ENCODE measurements around the gene TMEM170B. TPM values are rescaled to one million over a fixed set of nuclear protein-coding genes. Genes with fewer than 3 reads are reported as not detected.
"Not testable (repeated sequence)": the region's sequence is repeated elsewhere in the genome, so short reads cannot be mapped to it uniquely, and the experiment has no call there.

Gene TMEM170B
- total RNA-seq, 1 donor from 2014 or later: 6.3 TPM

DNA sequence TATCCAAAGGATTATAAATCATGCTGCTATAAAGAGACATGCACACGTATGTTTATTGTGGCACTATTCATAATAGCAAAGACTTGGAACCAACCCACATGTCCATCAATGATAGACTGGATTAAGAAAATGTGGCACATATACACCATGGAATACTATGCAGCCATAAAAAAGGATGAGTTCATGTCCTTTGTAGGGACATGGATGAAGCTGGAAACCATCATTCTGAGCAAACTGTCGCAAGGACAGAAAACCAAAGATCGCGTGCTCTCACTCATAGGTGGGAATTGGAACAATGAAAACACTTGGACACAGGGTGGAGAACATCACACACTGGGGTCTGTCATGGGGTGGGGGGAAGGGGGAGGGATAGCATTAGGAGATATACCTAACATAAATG is 11.0 kb downstream of the TMEM170B start:
- H3K9me3 ChIP-seq (ENCODE audit: control insufficient read depth in 3 of 3, low read length in 3 of 3); H3K27ac ChIP-seq (ENCODE audit: low read depth, low read length); H3K36me3 ChIP-seq (ENCODE audit: control insufficient read depth in 3 of 3, insufficient read depth in 3 of 3, low read length in 3 of 3); H3K4me3 ChIP-seq (ENCODE audit: low read length in 3 of 3); H3K9ac ChIP-seq (ENCODE audit: low read depth in 1 of 3, low read length in 3 of 3); H3K27me3 ChIP-seq (ENCODE audit: control insufficient read depth in 3 of 3, insufficient read depth in 3 of 3, low read length in 3 of 3); H3K4me1 ChIP-seq (ENCODE audit: control insufficient read depth in 3 of 3, insufficient read depth in 3 of 3, low read length in 3 of 3): not testable (repeated sequence)

DNA sequence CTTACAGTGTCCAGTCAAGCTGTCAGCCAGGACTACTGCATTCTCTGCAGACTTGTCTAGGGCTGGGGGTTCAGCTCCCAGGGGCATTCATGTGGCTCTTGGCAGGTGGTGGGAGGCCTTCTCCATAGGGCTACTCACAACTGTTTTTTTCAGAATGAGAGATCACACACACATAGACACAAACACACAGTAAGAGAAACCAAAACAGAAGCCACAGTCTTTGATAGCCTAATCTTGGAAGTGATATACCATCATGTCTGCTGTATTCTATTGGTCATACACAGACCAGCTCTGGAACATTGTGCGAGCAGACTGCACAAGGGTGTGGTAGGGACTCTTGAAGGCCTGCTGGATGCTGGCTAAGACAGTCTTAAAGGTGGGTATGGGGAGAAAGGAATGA is 13.5 kb downstream of the TMEM170B start:
- Histone ChIP-seq H3K9ac (ENCODE audit: low read depth in 1 of 3, low read length in 3 of 3) (no peak overlapping the region), H3K36me3 (ENCODE audit: control insufficient read depth in 3 of 3, insufficient read depth in 3 of 3, low read length in 3 of 3) (no peaks in the 10 kb centered on the region), H3K27me3 (ENCODE audit: control insufficient read depth in 3 of 3, insufficient read depth in 3 of 3, low read length in 3 of 3) (no peaks in the 10 kb centered on the region), H3K4me1 (ENCODE audit: control insufficient read depth in 3 of 3, insufficient read depth in 3 of 3, low read length in 3 of 3) (no peaks in the 10 kb centered on the region), H3K9me3 (ENCODE audit: control insufficient read depth in 3 of 3, low read length in 3 of 3) (no peaks in the 10 kb centered on the region), H3K4me3 (ENCODE audit: low read length in 3 of 3) (no peak overlapping the region), H3K27ac (ENCODE audit: low read depth, low read length) (no peak overlapping the region)

DNA sequence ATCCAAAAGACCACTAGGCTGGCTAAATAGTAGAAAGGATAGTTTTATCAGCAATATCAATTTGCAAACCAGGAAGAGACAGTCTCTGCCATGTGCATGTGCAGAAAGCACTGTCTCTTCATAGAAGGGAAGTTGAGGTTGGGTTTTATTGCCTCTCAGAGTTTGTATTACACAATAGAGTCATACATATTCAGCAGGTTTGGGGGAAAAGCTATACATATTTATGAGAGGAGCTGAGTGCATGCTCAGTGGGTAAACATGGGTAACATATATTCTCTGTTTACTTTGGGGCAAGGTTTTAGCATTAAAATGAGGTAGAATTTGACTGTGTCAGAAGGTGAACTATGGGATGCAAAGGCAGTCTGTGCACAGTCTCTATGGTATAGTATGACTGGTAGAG is 14.9 kb downstream of the TMEM170B start:
- Histone ChIP-seq H3K27ac (ENCODE audit: low read depth, low read length) (no peak overlapping the region), H3K4me3 (ENCODE audit: low read length in 3 of 3) (no peak overlapping the region), H3K27me3 (ENCODE audit: control insufficient read depth in 3 of 3, insufficient read depth in 3 of 3, low read length in 3 of 3) (no peaks in the 10 kb centered on the region), H3K4me1 (ENCODE audit: control insufficient read depth in 3 of 3, insufficient read depth in 3 of 3, low read length in 3 of 3) (no peaks in the 10 kb centered on the region), H3K36me3 (ENCODE audit: control insufficient read depth in 3 of 3, insufficient read depth in 3 of 3, low read length in 3 of 3) (no peaks in the 10 kb centered on the region), H3K9ac (ENCODE audit: low read depth in 1 of 3, low read length in 3 of 3) (no peak overlapping the region), H3K9me3 (ENCODE audit: control insufficient read depth in 3 of 3, low read length in 3 of 3) (no peaks in the 10 kb centered on the region)

GRCh38 chr6:11553824-11554223 is 16.3 kb downstream of the TMEM170B start:
- H3K4me3 ChIP-seq (ENCODE audit: low read length in 3 of 3): no peak overlapping the region
- no peaks in the 10 kb centered on the region for H3K36me3 ChIP-seq (ENCODE audit: control insufficient read depth in 3 of 3, insufficient read depth in 3 of 3, low read length in 3 of 3)
- no peak overlapping the region for H3K27ac ChIP-seq (ENCODE audit: low read depth, low read length)
- H3K4me1 ChIP-seq (ENCODE audit: control insufficient read depth in 3 of 3, insufficient read depth in 3 of 3, low read length in 3 of 3): no peaks in the 10 kb centered on the region
- H3K27me3 ChIP-seq (ENCODE audit: control insufficient read depth in 3 of 3, insufficient read depth in 3 of 3, low read length in 3 of 3): no peaks in the 10 kb centered on the region
- no peaks in the 10 kb centered on the region for H3K9me3 ChIP-seq (ENCODE audit: control insufficient read depth in 3 of 3, low read length in 3 of 3)
- no peak overlapping the region for H3K9ac ChIP-seq (ENCODE audit: low read depth in 1 of 3, low read length in 3 of 3)

DNA sequence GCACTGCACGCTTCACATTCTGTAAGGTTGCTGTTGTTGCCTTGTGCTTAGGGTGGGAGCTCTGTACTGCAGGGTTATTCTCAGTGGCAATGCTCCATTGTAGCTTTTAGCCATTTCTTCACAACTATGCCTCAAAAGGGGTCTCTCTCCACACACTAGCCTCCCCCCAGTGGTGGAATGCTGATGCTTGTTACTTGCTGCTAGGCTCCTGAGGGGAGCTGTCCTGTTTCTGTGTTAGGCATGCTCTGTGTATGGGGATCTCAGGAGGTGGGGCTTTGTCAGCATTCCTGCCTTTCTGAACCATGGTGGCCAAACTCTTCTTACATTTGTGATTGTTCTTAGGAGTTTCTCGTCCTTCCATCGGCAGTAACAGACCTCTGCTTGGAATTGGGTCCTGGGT is 18.8 kb downstream of the TMEM170B start:
- Histone ChIP-seq H3K4me3 (ENCODE audit: low read length in 3 of 3) (no peak overlapping the region), H3K9me3 (ENCODE audit: control insufficient read depth in 3 of 3, low read length in 3 of 3) (no peaks in the 10 kb centered on the region), H3K27me3 (ENCODE audit: control insufficient read depth in 3 of 3, insufficient read depth in 3 of 3, low read length in 3 of 3) (no peaks in the 10 kb centered on the region), H3K9ac (ENCODE audit: low read depth in 1 of 3, low read length in 3 of 3) (no peak overlapping the region), H3K27ac (ENCODE audit: low read depth, low read length) (no peak overlapping the region), H3K36me3 (ENCODE audit: control insufficient read depth in 3 of 3, insufficient read depth in 3 of 3, low read length in 3 of 3) (no peaks in the 10 kb centered on the region), H3K4me1 (ENCODE audit: control insufficient read depth in 3 of 3, insufficient read depth in 3 of 3, low read length in 3 of 3) (no peaks in the 10 kb centered on the region)

- H3K4me3 ChIP-seq (ENCODE audit: low read length in 3 of 3): no peak overlapping the region
- H3K4me1 ChIP-seq (ENCODE audit: control insufficient read depth in 3 of 3, insufficient read depth in 3 of 3, low read length in 3 of 3): no peaks in the 10 kb centered on the region
- H3K27me3 ChIP-seq (ENCODE audit: control insufficient read depth in 3 of 3, insufficient read depth in 3 of 3, low read length in 3 of 3): no peaks in the 10 kb centered on the region
- no peak overlapping the region for H3K9ac ChIP-seq (ENCODE audit: low read depth in 1 of 3, low read length in 3 of 3)
- H3K27ac ChIP-seq (ENCODE audit: low read depth, low read length): no peak overlapping the region
- H3K9me3 ChIP-seq (ENCODE audit: control insufficient read depth in 3 of 3, low read length in 3 of 3): no peaks in the 10 kb centered on the region
- peaks cover 6 to 14% (median 9%) of the 10 kb centered on the region in 3 donors for H3K36me3 ChIP-seq (ENCODE audit: control insufficient read depth in 3 of 3, insufficient read depth in 3 of 3, low read length in 3 of 3)
Measured at GRCh38 chr6:11563793-11564192, 26.2 kb downstream of the TMEM170B start.

DNA sequence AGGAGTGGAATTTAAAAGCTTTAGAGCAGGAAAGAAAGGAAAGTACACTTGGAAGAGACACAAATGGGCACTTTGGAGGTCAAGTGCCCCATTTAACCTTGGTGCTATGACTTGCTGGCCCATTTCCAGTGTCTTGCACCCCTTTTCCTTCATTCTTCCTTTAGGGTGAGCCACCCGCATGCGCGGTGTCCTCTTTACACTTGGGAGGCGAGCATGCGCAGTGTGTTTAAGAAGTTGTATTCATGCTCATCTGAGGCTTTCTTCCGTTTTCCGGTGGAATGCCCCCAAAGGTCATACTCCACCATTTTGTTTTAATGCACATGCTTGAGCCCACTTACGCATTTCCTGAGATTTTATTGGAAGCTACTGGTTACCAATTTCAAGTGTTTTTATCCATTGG is 29.1 kb downstream of the TMEM170B start:
- Histone ChIP-seq H3K27me3 (ENCODE audit: control insufficient read depth in 3 of 3, insufficient read depth in 3 of 3, low read length in 3 of 3) (no peaks in the 10 kb centered on the region), H3K9me3 (ENCODE audit: control insufficient read depth in 3 of 3, low read length in 3 of 3) (no peaks in the 10 kb centered on the region), H3K27ac (ENCODE audit: low read depth, low read length) (no peak overlapping the region), H3K4me1 (ENCODE audit: control insufficient read depth in 3 of 3, insufficient read depth in 3 of 3, low read length in 3 of 3) (no peaks in the 10 kb centered on the region), H3K4me3 (ENCODE audit: low read length in 3 of 3) (no peak overlapping the region), H3K36me3 (ENCODE audit: control insufficient read depth in 3 of 3, insufficient read depth in 3 of 3, low read length in 3 of 3) (peaks cover 6 to 14% (median 9%) of the 10 kb centered on the region in 3 donors), H3K9ac (ENCODE audit: low read depth in 1 of 3, low read length in 3 of 3) (no peak overlapping the region)

DNA sequence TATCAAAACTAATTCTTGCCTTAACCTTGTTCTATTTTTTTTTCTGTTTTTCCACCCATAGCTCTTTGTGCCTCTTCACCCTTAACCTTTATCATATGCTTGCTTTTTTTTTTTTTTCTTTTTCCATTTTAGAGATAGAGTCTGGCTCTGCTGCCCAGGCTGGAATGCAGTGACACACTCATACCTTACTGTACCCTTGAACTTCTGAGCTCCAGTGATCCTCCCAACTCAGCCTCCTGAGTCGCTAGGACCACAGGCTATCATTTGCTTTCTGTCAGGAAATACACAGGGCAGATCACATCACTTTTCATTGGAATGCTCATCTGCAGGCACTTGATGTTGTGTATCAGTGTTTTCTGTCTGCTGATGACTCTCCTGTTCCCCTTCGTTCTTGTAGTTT is 33.5 kb downstream of the TMEM170B start:
- Histone ChIP-seq H3K27ac (ENCODE audit: low read depth, low read length) (no peak overlapping the region), H3K4me3 (ENCODE audit: low read length in 3 of 3) (no peak overlapping the region), H3K27me3 (ENCODE audit: control insufficient read depth in 3 of 3, insufficient read depth in 3 of 3, low read length in 3 of 3) (no peaks in the 10 kb centered on the region), H3K36me3 (ENCODE audit: control insufficient read depth in 3 of 3, insufficient read depth in 3 of 3, low read length in 3 of 3) (peaks cover 6 to 10% (median 10%) of the 10 kb centered on the region in 3 donors), H3K9me3 (ENCODE audit: control insufficient read depth in 3 of 3, low read length in 3 of 3) (no peaks in the 10 kb centered on the region), H3K4me1 (ENCODE audit: control insufficient read depth in 3 of 3, insufficient read depth in 3 of 3, low read length in 3 of 3) (no peaks in the 10 kb centered on the region), H3K9ac (ENCODE audit: low read depth in 1 of 3, low read length in 3 of 3) (no peak overlapping the region)

DNA sequence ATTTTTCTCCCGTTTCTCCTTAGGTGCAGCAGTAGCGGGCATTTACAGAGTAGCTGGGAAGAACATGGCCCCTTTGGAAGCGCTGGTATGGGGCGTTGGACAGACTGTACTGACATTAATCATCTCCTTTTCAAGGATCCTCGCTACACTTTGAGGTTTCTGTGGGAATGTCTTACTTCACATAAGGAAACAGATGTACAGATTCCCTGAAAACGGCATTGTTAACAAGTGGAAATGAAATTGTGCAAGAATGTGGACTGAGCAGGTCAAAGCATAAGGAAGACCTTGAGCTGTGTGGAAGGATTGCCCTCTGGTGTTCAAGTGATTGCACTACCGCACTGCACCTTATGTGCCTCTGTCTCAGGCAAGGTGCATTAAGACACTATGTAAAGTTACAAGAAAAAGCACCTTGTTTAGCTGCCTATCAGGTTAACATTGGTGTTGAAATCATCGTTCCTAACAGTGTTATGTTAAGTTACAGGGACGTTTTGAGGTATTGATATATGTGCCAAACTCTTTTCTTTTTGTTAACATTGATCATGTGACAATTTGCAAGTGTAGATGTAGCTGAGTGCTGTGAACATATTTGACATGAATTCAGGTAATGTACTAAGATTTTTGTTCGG is 38.0 kb downstream of the TMEM170B start:
- H3K9ac ChIP-seq (ENCODE audit: low read depth in 1 of 3, low read length in 3 of 3): no peak overlapping the region
- no peak overlapping the region for H3K27ac ChIP-seq (ENCODE audit: low read depth, low read length)
- H3K36me3 ChIP-seq (ENCODE audit: control insufficient read depth in 3 of 3, insufficient read depth in 3 of 3, low read length in 3 of 3): peaks cover 0 to 3% (median 0%) of the 10 kb centered on the region in 3 donors
- H3K4me1 ChIP-seq (ENCODE audit: control insufficient read depth in 3 of 3, insufficient read depth in 3 of 3, low read length in 3 of 3): no peaks in the 10 kb centered on the region
- no peaks in the 10 kb centered on the region for H3K9me3 ChIP-seq (ENCODE audit: control insufficient read depth in 3 of 3, low read length in 3 of 3)
- H3K4me3 ChIP-seq (ENCODE audit: low read length in 3 of 3): no peak overlapping the region
- H3K27me3 ChIP-seq (ENCODE audit: control insufficient read depth in 3 of 3, insufficient read depth in 3 of 3, low read length in 3 of 3): no peaks in the 10 kb centered on the region

GRCh38 chr6:11580686-11581405 is 43.3 kb downstream of the TMEM170B start:
- no peaks in the 10 kb centered on the region for H3K9me3 ChIP-seq (ENCODE audit: control insufficient read depth in 3 of 3, low read length in 3 of 3)
- no peaks in the 10 kb centered on the region for H3K27me3 ChIP-seq (ENCODE audit: control insufficient read depth in 3 of 3, insufficient read depth in 3 of 3, low read length in 3 of 3)
- H3K27ac ChIP-seq (ENCODE audit: low read depth, low read length): no peak overlapping the region
- no peaks in the 10 kb centered on the region for H3K4me1 ChIP-seq (ENCODE audit: control insufficient read depth in 3 of 3, insufficient read depth in 3 of 3, low read length in 3 of 3)
- H3K9ac ChIP-seq (ENCODE audit: low read depth in 1 of 3, low read length in 3 of 3): no peak overlapping the region
- H3K4me3 ChIP-seq (ENCODE audit: low read length in 3 of 3): no peak overlapping the region
- H3K36me3 ChIP-seq (ENCODE audit: control insufficient read depth in 3 of 3, insufficient read depth in 3 of 3, low read length in 3 of 3): no peaks in the 10 kb centered on the region
